Stomach (tissue), 9 donors: ENCODE data around the gene MAPK4. TPM values are rescaled to one million over a fixed set of nuclear protein-coding genes. Genes with fewer than 3 reads are reported as not detected.
A peak's percentile ranks its signal among the peaks of the same experiment; 100 is the strongest.

ENCODE experiments used
- DNase-seq, 2 donors: peaks; one replicate each; pipeline versions ENCODE4 v3.0.0 to v3.0.0-alpha.2; 2013 to 2019
- H3K27ac ChIP-seq, 5 donors: fragments of 200-600 bp in 4 of 5; sonication (generic) in 4 of 5; one replicate each; pipeline ENCODE4 v1.5.1; 2013 to 2019; ENCODE audit warnings: mild to moderate bottlenecking in 1 of 5, moderate library complexity in 1 of 5
- H3K27me3 ChIP-seq, 3 donors: fragments of 200-600 bp; sonication (generic); one replicate each; pipeline ENCODE4 v1.5.1; 2017 to 2019; ENCODE audit warnings: mixed run types in 1 of 3
- H3K36me3 ChIP-seq, 4 donors: fragments of 200-600 bp; sonication (generic); 1 replicate in 3 of 4; 2 replicates in 1 of 4; pipeline ENCODE4 v1.5.1; 2016 to 2019
- H3K4me1 ChIP-seq, 4 donors: fragments of 200-600 bp; sonication (generic); one replicate each; pipeline ENCODE4 v1.5.1; 2016 to 2019
- H3K4me3 ChIP-seq, 4 donors: fragments of 200-600 bp; sonication (generic) in 3 of 4; one replicate each; pipeline ENCODE4 v1.5.1; 2016 to 2019; ENCODE audit warnings: mild to moderate bottlenecking in 1 of 4
- H3K9me3 ChIP-seq, 4 donors: fragments of 200-600 bp; sonication (generic); one replicate each; pipeline ENCODE4 v1.5.1; 2016 to 2019
- EP300 ChIP-seq: sonication (generic); formaldehyde crosslinking; IDR thresholded peaks from one replicate; pipeline ENCODE4 v1.6.1; 2017; ENCODE audit warnings: antibody characterized with exemption
- POLR2A ChIP-seq, 4 donors: fragments of 450-650 bp; IDR thresholded peaks; one replicate each; pipeline ENCODE4 v1.6.1; 2016; ENCODE audit warnings: antibody characterized with exemption in 4 of 4, control low read depth in 2 of 4, mild to moderate bottlenecking in 1 of 4, moderate library complexity in 1 of 4
- POLR2AphosphoS5 ChIP-seq, 3 donors: sonication (generic); formaldehyde crosslinking; IDR thresholded peaks; one replicate each; pipeline ENCODE4 v1.6.1; 2016; ENCODE audit warnings: antibody characterized with exemption in 3 of 3
- WGBS, 5 donors: extraction: QIAGEN DNeasy Blood & Tissue Kit in 3 of 5; methylation state at CpG; one replicate each; pipeline versions ENCODE4 v1.1.5 to v1.1.7; 2013 to 2018; 5-methylcytosine and 5-hydroxymethylcytosine counted together
- intact Hi-C: fragments of 100-400 bp; cut with DNase I; formaldehyde crosslinking; loops from one replicate; pipeline ENCODE4 v1.15.1; 2023; ENCODE audit warnings: low total_unique reads
- polyA plus RNA-seq, 3 donors: library from polyadenylated mRNA; stranded (reverse); fragments of 200-250 nt; gene quantifications; one replicate each; pipeline ENCODE4 v1.2.3, GENCODE V29; 2013
- total RNA-seq, 5 donors: library from RNA; depleted of rRNA; stranded (reverse); fragments of >200 nt; gene quantifications; one replicate each; pipeline versions ENCODE4 v1.1.0 to v1.2.3, GENCODE V29; 2014 to 2016
- TF ChIP-seq, protein P1 (sequence below), 7 experiments: fragments of 450-650 bp in 4 of 7; fragments of 200-600 bp in 3 of 7; sonication (generic) in 3 of 7; IDR thresholded peaks; one replicate each; pipeline ENCODE4 v1.5.1; 2016 to 2019; ENCODE audit warnings: antibody characterized with exemption in 7 of 7, control low read depth in 2 of 7, mild to moderate bottlenecking in 1 of 7
- donor health status: healthy with polysubstance abuse.
- donor health status: Bipolar disorder and iron deficiency.
- donor health status: healthy.

The MAPK4 gene
- total and polyA plus RNA-seq, 8 donors = 0.19 to 86.0 (median 4.2) TPM

DNA sequence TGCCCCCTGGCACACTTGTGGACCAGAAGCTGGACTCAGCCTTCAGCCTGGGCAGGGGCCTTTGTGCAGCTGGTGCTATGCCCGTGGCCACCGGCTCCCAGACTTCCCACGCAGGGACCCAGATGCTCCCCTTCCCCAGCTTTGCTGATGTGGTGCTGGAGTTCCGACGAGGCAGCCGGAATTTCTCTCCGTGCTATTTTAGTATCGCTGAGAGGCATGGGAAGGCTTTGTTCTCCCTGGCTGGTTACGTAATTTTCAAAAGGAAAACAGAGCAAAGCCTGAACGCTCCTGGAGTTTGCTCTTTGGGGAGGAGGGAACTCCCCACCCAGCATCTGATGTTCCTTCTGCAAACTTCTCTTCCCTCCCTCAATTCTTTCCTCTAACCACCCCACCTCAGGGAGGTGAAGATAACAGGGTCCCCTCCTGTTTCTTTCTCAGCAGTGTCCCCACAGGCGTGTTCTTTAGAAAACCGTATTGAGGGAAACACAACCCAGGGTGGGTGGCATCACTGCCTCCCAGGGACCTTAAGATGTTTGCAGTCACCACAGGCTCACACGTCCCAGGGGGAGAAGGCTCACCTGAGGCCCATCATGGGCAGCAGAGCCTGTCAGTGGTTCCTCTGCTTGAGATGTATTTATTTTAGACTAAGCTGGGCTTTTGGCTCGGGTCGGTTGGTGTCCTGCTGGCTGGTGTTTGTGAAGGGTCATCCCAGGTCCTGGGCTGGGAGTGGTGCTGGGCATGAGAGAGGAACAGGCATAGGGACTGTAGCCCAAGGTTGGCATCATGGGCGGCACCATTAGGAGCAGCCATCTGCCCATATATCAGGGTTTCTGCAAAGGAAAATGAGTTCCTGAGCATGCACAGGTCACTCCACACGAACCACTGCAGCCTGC lies 95.0 kb downstream of the MAPK4 start:
- H3K9me3 ChIP-seq = no peaks in the 10 kb centered on the region
- peak overlapping the region in 3 of 5 donors; percentile 67 to 84 (median 76) for H3K27ac ChIP-seq
- H3K27me3 ChIP-seq = no peaks in the 10 kb centered on the region
- peak in 1 of 3 donors; percentile 45 for TF ChIP-seq POLR2AphosphoS5 (IDR thresholded peaks at IDR 0.05)
- TF ChIP-seq, protein P1, sequence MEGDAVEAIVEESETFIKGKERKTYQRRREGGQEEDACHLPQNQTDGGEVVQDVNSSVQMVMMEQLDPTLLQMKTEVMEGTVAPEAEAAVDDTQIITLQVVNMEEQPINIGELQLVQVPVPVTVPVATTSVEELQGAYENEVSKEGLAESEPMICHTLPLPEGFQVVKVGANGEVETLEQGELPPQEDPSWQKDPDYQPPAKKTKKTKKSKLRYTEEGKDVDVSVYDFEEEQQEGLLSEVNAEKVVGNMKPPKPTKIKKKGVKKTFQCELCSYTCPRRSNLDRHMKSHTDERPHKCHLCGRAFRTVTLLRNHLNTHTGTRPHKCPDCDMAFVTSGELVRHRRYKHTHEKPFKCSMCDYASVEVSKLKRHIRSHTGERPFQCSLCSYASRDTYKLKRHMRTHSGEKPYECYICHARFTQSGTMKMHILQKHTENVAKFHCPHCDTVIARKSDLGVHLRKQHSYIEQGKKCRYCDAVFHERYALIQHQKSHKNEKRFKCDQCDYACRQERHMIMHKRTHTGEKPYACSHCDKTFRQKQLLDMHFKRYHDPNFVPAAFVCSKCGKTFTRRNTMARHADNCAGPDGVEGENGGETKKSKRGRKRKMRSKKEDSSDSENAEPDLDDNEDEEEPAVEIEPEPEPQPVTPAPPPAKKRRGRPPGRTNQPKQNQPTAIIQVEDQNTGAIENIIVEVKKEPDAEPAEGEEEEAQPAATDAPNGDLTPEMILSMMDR (IDR thresholded peaks at IDR 0.05) = no peak
- peak; percentile 32 for TF ChIP-seq EP300
- H3K4me1 ChIP-seq = peaks cover 0 to 25% (median 14%) of the 10 kb centered on the region in 4 donors
- DNase-seq = peak in 1 of 2 donors; percentile 62
- WGBS, 5 donors = 30 to 45% (median 37%) methylated on average over 16 to 17 of the region's 17 CpGs
- H3K36me3 ChIP-seq = no peaks in the 10 kb centered on the region
- no peak overlapping the region for H3K4me3 ChIP-seq
- intact Hi-C loops = no loop called here

DNA sequence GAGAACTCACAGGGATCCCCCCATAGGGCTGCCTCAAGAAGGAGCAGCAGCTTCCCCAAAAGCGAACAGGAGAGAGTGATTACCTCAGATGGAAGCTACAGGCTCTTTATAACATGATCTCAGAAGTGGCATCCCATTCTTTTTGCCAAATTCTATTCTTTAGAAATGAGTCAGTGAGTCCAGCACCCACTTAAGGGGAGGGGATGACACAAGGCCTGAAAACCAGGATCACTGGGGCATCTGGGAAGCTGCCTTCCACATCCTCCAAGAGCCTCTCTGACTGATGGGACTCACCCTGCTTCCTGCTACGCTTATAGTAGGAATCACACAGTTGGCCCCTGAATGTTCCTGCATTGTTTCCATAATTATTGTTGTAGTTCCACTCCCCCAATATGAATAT lies 96.5 kb downstream of the MAPK4 start:
- Histone ChIP-seq H3K27ac (no peak overlapping the region), H3K9me3 (peaks cover 0 to 4% (median under 1%) of the 10 kb centered on the region in 4 donors), H3K27me3 (no peaks in the 10 kb centered on the region), H3K36me3 (no peaks in the 10 kb centered on the region), H3K4me1 (peaks cover 0 to 21% (median 12%) of the 10 kb centered on the region in 4 donors), H3K4me3 (no peak overlapping the region)
- WGBS, 5 donors = 88 to 97% (median 94%) methylated on average over 2 of the region's 2 CpGs
- TF ChIP-seq EP300 = no peak
- TF ChIP-seq POLR2AphosphoS5 (IDR thresholded peaks at IDR 0.05) = no peak
- TF ChIP-seq POLR2A (IDR thresholded peaks at IDR 0.05) = no peak
- DNase-seq = no peak
- intact Hi-C loops = no loop called here

DNA sequence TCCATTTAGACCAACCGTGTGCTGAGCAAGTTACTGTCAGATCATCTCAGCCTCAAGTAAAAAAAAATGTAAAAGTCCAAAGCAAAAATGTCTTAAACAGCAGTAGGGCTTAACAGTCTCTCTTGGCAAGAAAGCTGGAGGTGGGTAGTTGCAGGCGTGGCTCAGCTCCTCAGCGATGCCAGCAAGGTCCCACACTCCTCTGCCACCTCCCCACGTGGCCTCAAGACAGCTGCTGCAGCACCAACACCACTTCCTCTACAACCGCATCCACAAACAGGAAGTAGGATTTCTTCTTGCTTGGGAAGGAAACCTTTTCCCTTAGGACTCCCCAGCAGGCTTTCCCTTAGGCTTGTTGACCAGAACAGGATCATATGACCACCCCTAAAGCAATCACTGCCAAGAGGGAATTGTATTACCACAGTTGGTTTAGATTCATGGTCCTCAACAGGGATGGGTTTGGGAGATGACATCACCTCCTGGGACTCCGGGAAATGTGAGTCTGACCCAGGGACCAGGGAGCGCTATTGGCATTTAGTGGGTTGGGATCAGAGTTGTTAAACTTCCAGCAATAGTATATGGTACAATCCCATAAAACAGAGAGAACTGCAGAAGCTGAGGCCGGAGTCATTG lies 97.1 kb downstream of the MAPK4 start:
- H3K27me3 ChIP-seq = no peaks in the 10 kb centered on the region
- no peaks in the 10 kb centered on the region for H3K36me3 ChIP-seq
- H3K27ac ChIP-seq = peak overlapping the region in 1 of 5 donors; percentile 73
- intact Hi-C loops = no loop called here
- WGBS, 5 donors = 74 to 89% (median 86%) methylated on average over 8 of the region's 8 CpGs
- H3K9me3 ChIP-seq = peaks cover 0 to 10% (median 3%) of the 10 kb centered on the region in 4 donors
- no peak for DNase-seq
- peaks cover 0 to 21% (median 12%) of the 10 kb centered on the region in 4 donors for H3K4me1 ChIP-seq
- no peak for TF ChIP-seq POLR2AphosphoS5 (IDR thresholded peaks at IDR 0.05)
- TF ChIP-seq, protein P1 (IDR thresholded peaks at IDR 0.05) = no peak
- no peak overlapping the region for H3K4me3 ChIP-seq

DNA sequence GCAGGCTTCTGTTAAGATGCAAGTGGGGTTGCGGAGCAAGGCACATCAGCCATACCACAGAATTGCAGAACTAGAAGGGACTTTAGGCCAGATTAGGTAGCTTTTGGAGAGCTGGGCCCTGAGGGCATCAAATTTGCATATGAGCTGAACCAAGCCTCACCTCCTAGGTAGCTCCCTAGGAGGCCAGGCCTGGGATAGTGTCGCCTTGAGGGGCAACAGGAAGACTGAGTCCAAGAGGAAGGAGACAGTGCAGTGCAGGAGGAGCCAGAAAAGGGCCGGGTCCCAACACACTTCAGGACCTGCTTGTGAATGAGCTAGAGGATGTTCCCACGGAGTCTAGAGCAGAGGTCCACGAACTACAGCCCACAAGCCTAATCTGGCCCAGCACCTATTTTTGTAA lies 98.7 kb downstream of the MAPK4 start:
- H3K4me1 ChIP-seq = peaks cover 0 to 21% (median 12%) of the 10 kb centered on the region in 4 donors
- no peak overlapping the region for H3K4me3 ChIP-seq
- intact Hi-C loops = no loop called here
- no peaks in the 10 kb centered on the region for H3K27me3 ChIP-seq
- no peaks in the 10 kb centered on the region for H3K36me3 ChIP-seq
- no peak for TF ChIP-seq EP300
- H3K27ac ChIP-seq = peak overlapping the region in 1 of 5 donors; percentile 73
- WGBS, 5 donors = 83 to 95% (median 90%) methylated on average over 5 of the region's 5 CpGs
- no peak for DNase-seq
- H3K9me3 ChIP-seq = peaks cover 0 to 21% (median 5%) of the 10 kb centered on the region in 4 donors

DNA sequence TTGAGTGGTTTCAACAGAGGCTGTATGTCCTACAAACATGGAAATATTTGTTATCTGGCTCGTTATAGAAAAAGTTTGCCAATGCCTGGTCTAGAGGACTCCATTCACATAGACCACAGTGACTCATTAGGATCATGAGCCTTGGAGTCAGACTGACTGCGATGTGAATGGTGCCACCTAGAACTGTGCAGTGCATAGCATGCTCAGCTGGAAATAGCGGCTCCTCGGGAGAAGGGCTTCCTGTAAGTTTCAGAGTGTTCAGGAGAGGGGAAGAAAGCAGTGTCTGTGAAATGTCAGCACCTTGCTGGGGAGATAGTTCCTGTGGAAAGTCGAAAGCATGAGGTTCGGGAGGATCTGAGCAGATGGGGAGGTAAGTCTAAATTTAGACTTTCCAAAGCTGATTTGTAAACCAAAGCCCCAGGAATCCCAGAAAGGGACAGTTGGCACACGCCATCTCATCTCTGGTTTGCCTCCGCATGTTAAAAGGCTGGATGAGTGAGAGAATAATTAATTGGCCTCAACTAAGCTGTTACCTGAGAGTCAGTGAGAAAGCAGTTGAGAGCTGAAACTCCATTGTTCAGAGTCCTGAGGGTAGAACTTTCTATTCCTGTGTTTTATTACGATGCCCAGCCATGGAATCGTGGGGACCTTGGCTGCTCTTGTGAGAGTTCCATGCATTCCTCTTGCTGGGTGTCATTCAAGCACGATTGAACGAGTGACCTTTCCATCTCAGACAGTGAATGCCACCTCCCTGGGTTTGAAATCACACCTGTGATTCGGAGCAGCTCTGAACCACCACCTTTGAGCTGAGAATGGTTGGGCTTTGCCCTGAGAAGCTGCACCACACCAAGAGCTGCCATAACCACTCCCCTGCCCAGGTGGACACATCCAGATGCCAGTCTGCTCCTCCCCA lies 99.5 kb downstream of the MAPK4 start:
- 58 to 75% (median 69%) methylated on average over 13 of the region's 13 CpGs for WGBS, 5 donors
- intact Hi-C loops = no loop called here

More for the DNA sequence above, 99.5 kb downstream of the MAPK4 start:
- Histone ChIP-seq H3K36me3 (no peaks in the 10 kb centered on the region), H3K4me3 (no peak overlapping the region), H3K27me3 (no peaks in the 10 kb centered on the region), H3K9me3 (peaks cover 0 to 21% (median 5%) of the 10 kb centered on the region in 4 donors), H3K27ac (peak overlapping the region in 1 of 5 donors; percentile 73), H3K4me1 (peaks cover 0 to 17% (median 7%) of the 10 kb centered on the region in 4 donors)
- peak in 1 of 2 donors; percentile 56 for DNase-seq
- TF ChIP-seq, protein P1 (IDR thresholded peaks at IDR 0.05) = no peak
- TF ChIP-seq POLR2AphosphoS5 (IDR thresholded peaks at IDR 0.05) (peak in 1 of 3 donors; percentile 29), POLR2A (IDR thresholded peaks at IDR 0.05) (no peak), EP300 (no peak)
